Stomach (tissue), 9 donors: ENCODE results near the gene PSG5. TPM values are rescaled to one million over a fixed set of nuclear protein-coding genes. Genes with fewer than 3 reads are reported as not detected.
"Not testable (repeated sequence)": the region's sequence is repeated elsewhere in the genome, so short reads cannot be mapped to it uniquely, and the experiment has no call there.

ENCODE experiments used
- DNase-seq, 2 donors: peaks; one replicate each; pipeline versions ENCODE4 v3.0.0 to v3.0.0-alpha.2; 2013 to 2019
- H3K27ac ChIP-seq, 5 donors: fragments of 200-600 bp in 4 of 5; sonication (generic) in 4 of 5; one replicate each; pipeline ENCODE4 v1.5.1; 2013 to 2019; ENCODE audit warnings: mild to moderate bottlenecking in 1 of 5, moderate library complexity in 1 of 5
- H3K27me3 ChIP-seq, 3 donors: fragments of 200-600 bp; sonication (generic); one replicate each; pipeline ENCODE4 v1.5.1; 2017 to 2019; ENCODE audit warnings: mixed run types in 1 of 3
- H3K36me3 ChIP-seq, 4 donors: fragments of 200-600 bp; sonication (generic); 1 replicate in 3 of 4; 2 replicates in 1 of 4; pipeline ENCODE4 v1.5.1; 2016 to 2019
- H3K4me1 ChIP-seq, 4 donors: fragments of 200-600 bp; sonication (generic); one replicate each; pipeline ENCODE4 v1.5.1; 2016 to 2019
- H3K4me3 ChIP-seq, 4 donors: fragments of 200-600 bp; sonication (generic) in 3 of 4; one replicate each; pipeline ENCODE4 v1.5.1; 2016 to 2019; ENCODE audit warnings: mild to moderate bottlenecking in 1 of 4
- H3K9me3 ChIP-seq, 4 donors: fragments of 200-600 bp; sonication (generic); one replicate each; pipeline ENCODE4 v1.5.1; 2016 to 2019
- CTCF ChIP-seq, 7 experiments: fragments of 450-650 bp in 4 of 7; fragments of 200-600 bp in 3 of 7; sonication (generic) in 3 of 7; IDR thresholded peaks; one replicate each; pipeline ENCODE4 v1.5.1; 2016 to 2019; ENCODE audit warnings: antibody characterized with exemption in 7 of 7, control low read depth in 2 of 7, mild to moderate bottlenecking in 1 of 7
- EP300 ChIP-seq: sonication (generic); formaldehyde crosslinking; IDR thresholded peaks from one replicate; pipeline ENCODE4 v1.6.1; 2017; ENCODE audit warnings: antibody characterized with exemption
- POLR2A ChIP-seq, 4 donors: fragments of 450-650 bp; IDR thresholded peaks; one replicate each; pipeline ENCODE4 v1.6.1; 2016; ENCODE audit warnings: antibody characterized with exemption in 4 of 4, control low read depth in 2 of 4, mild to moderate bottlenecking in 1 of 4, moderate library complexity in 1 of 4
- POLR2AphosphoS5 ChIP-seq, 3 donors: sonication (generic); formaldehyde crosslinking; IDR thresholded peaks; one replicate each; pipeline ENCODE4 v1.6.1; 2016; ENCODE audit warnings: antibody characterized with exemption in 3 of 3
- WGBS, 5 donors: extraction: QIAGEN DNeasy Blood & Tissue Kit in 3 of 5; methylation state at CpG; one replicate each; pipeline versions ENCODE4 v1.1.5 to v1.1.7; 2013 to 2018; 5-methylcytosine and 5-hydroxymethylcytosine counted together
- intact Hi-C: fragments of 100-400 bp; cut with DNase I; formaldehyde crosslinking; loops from one replicate; pipeline ENCODE4 v1.15.1; 2023; ENCODE audit warnings: low total_unique reads
- polyA plus RNA-seq, 3 donors: library from polyadenylated mRNA; stranded (reverse); fragments of 200-250 nt; gene quantifications; one replicate each; pipeline ENCODE4 v1.2.3, GENCODE V29; 2013
- total RNA-seq, 5 donors: library from RNA; depleted of rRNA; stranded (reverse); fragments of >200 nt; gene quantifications; one replicate each; pipeline versions ENCODE4 v1.1.0 to v1.2.3, GENCODE V29; 2014 to 2016
- donor health status: healthy with polysubstance abuse.
- donor health status: Bipolar disorder and iron deficiency.
- donor health status: healthy.

Gene PSG5
- total and polyA plus RNA-seq, 8 donors, result not detected

GRCh38 chr19:43179569-43180147 lies 6.7 kb downstream of the PSG5 start:
- H3K9me3 ChIP-seq, DNase-seq: not testable (repeated sequence)

GRCh38 chr19:43178577-43178976 lies 7.8 kb downstream of the PSG5 start:
- H3K4me3 ChIP-seq, H3K27me3 ChIP-seq, H3K36me3 ChIP-seq, H3K27ac ChIP-seq, H3K9me3 ChIP-seq, H3K4me1 ChIP-seq, intact Hi-C loops, DNase-seq: not testable (repeated sequence)
- WGBS, 5 donors, result 81 to 92% (median 84%) methylated on average over 2 to 3 of the region's 3 CpGs

More at GRCh38 chr19:43179569-43180147, 6.7 kb downstream of the PSG5 start:
- TF ChIP-seq CTCF (IDR thresholded peaks at IDR 0.05), result peak in 1 of 7 experiments; percentile 15
- H3K4me1 ChIP-seq, intact Hi-C loops, H3K36me3 ChIP-seq, H3K27ac ChIP-seq, H3K4me3 ChIP-seq, H3K27me3 ChIP-seq: not testable (repeated sequence)
- WGBS, 5 donors, result 0 to 19% (median 0%) methylated on average over 1 of the region's 1 CpG; no CpG with 5 or more reads in 1 of the 5 donors

- H3K4me1 ChIP-seq, H3K36me3 ChIP-seq, H3K27me3 ChIP-seq, H3K9me3 ChIP-seq, H3K27ac ChIP-seq, DNase-seq, intact Hi-C loops, H3K4me3 ChIP-seq: not testable (repeated sequence)
- WGBS, 5 donors, result 59 to 65% (median 63%) methylated on average over 3 of the region's 3 CpGs
These were observed 20.4 kb downstream of the PSG5 start for GRCh38 chr19:43165906-43166305.

GRCh38 chr19:43163135-43163534 lies 23.2 kb downstream of the PSG5 start:
- H3K36me3 ChIP-seq, intact Hi-C loops, DNase-seq, H3K27ac ChIP-seq, H3K27me3 ChIP-seq, H3K4me3 ChIP-seq, H3K4me1 ChIP-seq, H3K9me3 ChIP-seq: not testable (repeated sequence)
- 54 to 77% (median 66%) methylated on average over 3 of the region's 3 CpGs for WGBS, 5 donors

GRCh38 chr19:43162261-43162660 lies 24.1 kb downstream of the PSG5 start:
- H3K36me3 ChIP-seq, H3K9me3 ChIP-seq, H3K27ac ChIP-seq, H3K4me3 ChIP-seq, H3K4me1 ChIP-seq, H3K27me3 ChIP-seq, intact Hi-C loops, DNase-seq: not testable (repeated sequence)
- WGBS, 5 donors, result 34 to 49% (median 42%) methylated on average over 2 of the region's 2 CpGs

- no peaks in the 10 kb centered on the region for H3K4me1 ChIP-seq
- no peak overlapping the region for H3K27ac ChIP-seq
- no peak for DNase-seq
- H3K9me3 ChIP-seq, result peaks cover 0 to 5% (median 2%) of the 10 kb centered on the region in 4 donors
- 60 to 74% (median 67%) methylated on average over 4 of the region's 4 CpGs for WGBS, 5 donors
- intact Hi-C loops, result no loop called here
- no peak for TF ChIP-seq CTCF (IDR thresholded peaks at IDR 0.05)
- TF ChIP-seq POLR2A (IDR thresholded peaks at IDR 0.05), result no peak
- no peak for TF ChIP-seq EP300
- no peak for TF ChIP-seq POLR2AphosphoS5 (IDR thresholded peaks at IDR 0.05)
- peaks cover 0 to 2% (median 0%) of the 10 kb centered on the region in 3 donors for H3K27me3 ChIP-seq
- no peak overlapping the region for H3K4me3 ChIP-seq
- H3K36me3 ChIP-seq, result no peaks in the 10 kb centered on the region
These were observed 34.1 kb downstream of the PSG5 start for GRCh38 chr19:43152214-43152613.

- H3K4me1 ChIP-seq, H3K9me3 ChIP-seq, H3K4me3 ChIP-seq, H3K27ac ChIP-seq, H3K27me3 ChIP-seq, H3K36me3 ChIP-seq, intact Hi-C loops: not testable (repeated sequence)
- peak in 1 of 2 donors; percentile 19 for DNase-seq
- 60 to 69% (median 64%) methylated on average over 7 of the region's 7 CpGs for WGBS, 5 donors
These were observed 36.5 kb downstream of the PSG5 start for GRCh38 chr19:43149788-43150187.
